ENCODE results near the gene CDC42EP3. TPM values are rescaled to one million over a fixed set of nuclear protein-coding genes. Genes with fewer than 3 reads are reported as not detected.

CDC42EP3 gene
- total and polyA plus RNA-seq, 8 donors = 6.7 to 89.7 (median 17.2) TPM

GRCh38 chr2:37648331-37649011, 23.0 kb downstream of the CDC42EP3 start:
- DNase-seq = peak; percentile 43 to 44
- Histone ChIP-seq H3K27ac (peak overlapping the region; percentile 25 to 78 (median 55)), H3K4me1 (peaks cover 27 to 94% (median 52%) of the 10 kb centered on the region in 4 donors)

GRCh38 chr2:37647971-37648330, 23.5 kb downstream of the CDC42EP3 start:
- 78 to 91% (median 85%) methylated on average over 2 of the region's 2 CpGs for WGBS, 5 donors
- Histone ChIP-seq H3K4me1 (peaks cover 27 to 94% (median 53%) of the 10 kb centered on the region in 4 donors), H3K27ac (peak overlapping the region in 4 of 5 donors; percentile 25 to 78 (median 65))

More at GRCh38 chr2:37648331-37649011, 23.0 kb downstream of the CDC42EP3 start:
- TF ChIP-seq POLR2AphosphoS5 (IDR thresholded peaks at IDR 0.05) (peak in 2 of 3 donors; percentile 23 to 30), EP300 (IDR thresholded peaks at IDR 0.05) (no peak)
- TF ChIP-seq, protein P1, sequence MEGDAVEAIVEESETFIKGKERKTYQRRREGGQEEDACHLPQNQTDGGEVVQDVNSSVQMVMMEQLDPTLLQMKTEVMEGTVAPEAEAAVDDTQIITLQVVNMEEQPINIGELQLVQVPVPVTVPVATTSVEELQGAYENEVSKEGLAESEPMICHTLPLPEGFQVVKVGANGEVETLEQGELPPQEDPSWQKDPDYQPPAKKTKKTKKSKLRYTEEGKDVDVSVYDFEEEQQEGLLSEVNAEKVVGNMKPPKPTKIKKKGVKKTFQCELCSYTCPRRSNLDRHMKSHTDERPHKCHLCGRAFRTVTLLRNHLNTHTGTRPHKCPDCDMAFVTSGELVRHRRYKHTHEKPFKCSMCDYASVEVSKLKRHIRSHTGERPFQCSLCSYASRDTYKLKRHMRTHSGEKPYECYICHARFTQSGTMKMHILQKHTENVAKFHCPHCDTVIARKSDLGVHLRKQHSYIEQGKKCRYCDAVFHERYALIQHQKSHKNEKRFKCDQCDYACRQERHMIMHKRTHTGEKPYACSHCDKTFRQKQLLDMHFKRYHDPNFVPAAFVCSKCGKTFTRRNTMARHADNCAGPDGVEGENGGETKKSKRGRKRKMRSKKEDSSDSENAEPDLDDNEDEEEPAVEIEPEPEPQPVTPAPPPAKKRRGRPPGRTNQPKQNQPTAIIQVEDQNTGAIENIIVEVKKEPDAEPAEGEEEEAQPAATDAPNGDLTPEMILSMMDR (IDR thresholded peaks at IDR 0.05) = peak in 1 of 7 experiments; percentile 17
- peaks cover 7 to 23% (median 16%) of the 10 kb centered on the region in 4 donors for H3K36me3 ChIP-seq
- H3K27me3 ChIP-seq = no peaks in the 10 kb centered on the region
- intact Hi-C loops (cut with DNase I; ENCODE audit: low total_unique reads) = no loop called here
- H3K9me3 ChIP-seq = no peaks in the 10 kb centered on the region
- no peak overlapping the region for H3K4me3 ChIP-seq
- WGBS, 5 donors = 51 to 79% (median 64%) methylated on average over 8 to 9 of the region's 9 CpGs

DNA sequence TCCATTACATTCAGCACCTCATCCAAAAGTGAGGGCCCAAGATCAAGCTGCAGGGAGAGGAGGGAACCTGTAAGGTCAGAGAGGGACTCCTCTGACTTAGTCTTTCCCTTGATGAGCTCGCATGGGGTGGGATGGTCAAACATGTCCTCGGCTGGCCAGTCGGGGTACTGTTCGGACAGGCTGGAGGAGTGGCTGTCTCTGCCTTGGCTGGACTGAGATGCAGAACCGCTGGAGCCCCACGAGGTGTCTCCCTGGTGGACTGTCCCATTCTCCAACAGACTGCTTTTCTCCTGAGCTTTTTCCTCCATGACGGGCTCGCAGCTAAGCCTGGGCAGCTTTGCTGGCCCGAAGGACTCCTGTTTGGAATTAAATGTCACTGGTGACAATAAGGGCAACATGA, 25.6 kb downstream of the CDC42EP3 start:
- intact Hi-C loops (cut with DNase I; ENCODE audit: low total_unique reads) = no loop called here
- DNase-seq = no peak
- Histone ChIP-seq H3K9me3 (no peaks in the 10 kb centered on the region), H3K27ac (peak overlapping the region in 3 of 5 donors; percentile 16 to 42 (median 38)), H3K4me1 (peaks cover 15 to 89% (median 49%) of the 10 kb centered on the region in 4 donors), H3K4me3 (no peak overlapping the region), H3K36me3 (peaks cover 7 to 23% (median 18%) of the 10 kb centered on the region in 4 donors), H3K27me3 (no peaks in the 10 kb centered on the region)
- 95 to 100% (median 96%) methylated on average over 9 of the region's 9 CpGs for WGBS, 5 donors
- TF ChIP-seq, protein P1 (IDR thresholded peaks at IDR 0.05) = no peak
- no peak for TF ChIP-seq POLR2A (IDR thresholded peaks at IDR 0.05)

More at GRCh38 chr2:37647971-37648330, 23.5 kb downstream of the CDC42EP3 start:
- H3K27me3 ChIP-seq = no peaks in the 10 kb centered on the region
- no peak for DNase-seq
- H3K36me3 ChIP-seq = peaks cover 7 to 23% (median 18%) of the 10 kb centered on the region in 4 donors
- no peaks in the 10 kb centered on the region for H3K9me3 ChIP-seq
- intact Hi-C loops (cut with DNase I; ENCODE audit: low total_unique reads) = no loop called here
- TF ChIP-seq, protein P1 (IDR thresholded peaks at IDR 0.05) = no peak
- no peak for TF ChIP-seq EP300 (IDR thresholded peaks at IDR 0.05)
- TF ChIP-seq POLR2A (IDR thresholded peaks at IDR 0.05) = no peak
- TF ChIP-seq POLR2AphosphoS5 (IDR thresholded peaks at IDR 0.05) = no peak
- no peak overlapping the region for H3K4me3 ChIP-seq

GRCh38 chr2:37645362-37645761, 26.1 kb downstream of the CDC42EP3 start:
- Histone ChIP-seq H3K36me3 (peaks cover 7 to 23% (median 18%) of the 10 kb centered on the region in 4 donors), H3K4me3 (no peak overlapping the region), H3K27ac (peak overlapping the region in 3 of 5 donors; percentile 16 to 42 (median 38)), H3K27me3 (no peaks in the 10 kb centered on the region), H3K4me1 (peaks cover 15 to 84% (median 46%) of the 10 kb centered on the region in 4 donors), H3K9me3 (no peaks in the 10 kb centered on the region)
- no peak for TF ChIP-seq EP300 (IDR thresholded peaks at IDR 0.05)
- TF ChIP-seq POLR2AphosphoS5 (IDR thresholded peaks at IDR 0.05) = no peak
- TF ChIP-seq, protein P1 (IDR thresholded peaks at IDR 0.05) = no peak
- TF ChIP-seq POLR2A (IDR thresholded peaks at IDR 0.05) = no peak
- intact Hi-C loops (cut with DNase I; ENCODE audit: low total_unique reads) = no loop called here
- DNase-seq = no peak
- 63 to 85% (median 77%) methylated on average over 6 of the region's 6 CpGs for WGBS, 5 donors

All from stomach (tissue), 9 donors.